KBM-7 (cell line): Measurements from ENCODE around the gene NINJ1.

Experiments used
- DNase-seq: peaks from one replicate; pipeline ENCODE4 v3.0.0-alpha.2; 2015
- in situ Hi-C: fragments of 300-500 bp; cut with MboI; formaldehyde crosslinking; loops from 2 replicates; pipeline ENCODE4 v1.14.3; 2020; ENCODE audit warnings: low sequenced_read_pairs, low pct_unique_long_range_greater_than_20kb, mixed read lengths

Gene NINJ1

DNA sequence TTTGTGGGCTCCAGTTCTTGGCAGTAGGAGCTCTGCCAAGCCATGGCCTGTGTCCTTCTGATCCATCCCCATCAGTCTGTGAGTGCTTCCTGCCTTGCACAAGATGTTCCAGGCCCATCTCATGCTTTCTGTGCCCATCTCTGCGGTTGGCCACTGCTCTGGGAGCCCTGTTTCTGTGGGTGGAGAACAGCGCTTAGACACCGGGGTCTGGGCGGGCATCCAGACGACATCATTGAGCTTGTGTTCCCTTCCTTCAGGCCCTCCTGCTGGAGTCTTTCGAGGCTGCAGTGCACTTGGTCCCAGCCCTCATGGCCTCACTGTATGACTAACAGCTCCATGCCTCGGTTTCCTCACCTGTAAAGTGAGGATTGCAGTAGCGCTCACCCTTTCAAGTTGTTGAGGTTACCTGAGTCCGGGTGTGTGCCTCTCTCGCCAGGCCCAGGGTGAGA lies 52.9 kb downstream of the NINJ1 start:
- in situ Hi-C loops = no loop called here
- no peak for DNase-seq

DNA sequence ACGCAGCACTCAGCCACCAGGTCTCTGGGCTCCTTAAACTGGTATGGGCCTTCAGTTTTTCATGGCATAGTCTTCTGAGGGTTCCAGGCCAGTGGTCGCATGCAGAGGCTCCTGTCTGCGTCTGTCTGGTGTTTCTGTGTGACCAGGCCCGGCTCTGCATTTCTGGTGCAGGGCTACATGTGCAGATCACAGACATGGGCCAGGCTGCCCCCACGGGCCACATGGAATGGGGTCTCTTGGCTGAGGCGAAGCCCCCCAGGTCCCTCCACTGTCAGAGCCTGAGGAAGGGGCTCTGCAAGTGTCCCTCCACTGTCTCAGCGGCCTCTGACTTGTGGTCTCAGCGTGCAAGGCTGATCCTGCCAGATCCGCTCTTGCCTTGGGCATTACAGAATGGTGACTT lies 53.6 kb downstream of the NINJ1 start:
- DNase-seq = no peak
- in situ Hi-C loops = no loop called here

DNA sequence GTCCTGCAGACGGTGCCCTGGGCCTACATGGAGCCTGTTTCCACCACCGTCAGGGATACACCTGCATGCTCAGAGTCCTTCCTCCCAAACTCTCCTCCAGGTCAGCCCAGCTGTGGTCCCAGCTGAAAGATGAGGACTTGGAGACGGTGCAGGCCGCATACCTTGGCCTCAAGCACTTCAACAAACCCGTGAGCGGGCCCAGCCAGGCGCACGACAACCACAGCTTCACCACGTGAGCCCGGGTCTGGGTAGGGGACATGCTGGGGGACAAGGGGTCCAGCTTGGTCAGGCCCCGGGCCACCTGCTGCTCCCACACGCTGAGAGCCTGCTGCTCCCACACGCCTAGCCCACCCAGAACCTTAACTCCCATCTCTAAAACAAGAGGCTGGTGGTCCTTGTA lies 54.7 kb downstream of the NINJ1 start:
- in situ Hi-C loops = no loop called here
- no peak for DNase-seq

DNA sequence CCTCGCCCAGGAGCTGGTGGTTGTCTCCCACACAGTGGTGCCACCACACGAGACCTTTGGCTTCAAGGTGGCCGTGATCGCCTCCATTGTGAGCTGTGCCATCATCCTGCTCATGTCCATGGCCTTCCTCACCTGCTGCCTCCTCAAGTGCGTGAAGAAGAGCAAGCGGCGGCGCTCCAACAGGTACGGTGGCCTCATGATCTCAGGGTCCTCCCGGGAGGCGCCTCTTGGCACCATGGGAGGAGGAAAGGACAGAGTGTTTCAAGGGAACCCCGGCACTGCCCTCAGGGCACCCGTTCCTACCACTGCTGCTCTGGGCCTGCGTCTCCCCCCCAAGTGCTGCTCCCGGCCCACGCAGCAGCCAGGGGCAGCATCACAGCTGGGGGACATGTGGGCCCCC lies 56.2 kb downstream of the NINJ1 start:
- in situ Hi-C loops = no loop called here
- no peak for DNase-seq

DNA sequence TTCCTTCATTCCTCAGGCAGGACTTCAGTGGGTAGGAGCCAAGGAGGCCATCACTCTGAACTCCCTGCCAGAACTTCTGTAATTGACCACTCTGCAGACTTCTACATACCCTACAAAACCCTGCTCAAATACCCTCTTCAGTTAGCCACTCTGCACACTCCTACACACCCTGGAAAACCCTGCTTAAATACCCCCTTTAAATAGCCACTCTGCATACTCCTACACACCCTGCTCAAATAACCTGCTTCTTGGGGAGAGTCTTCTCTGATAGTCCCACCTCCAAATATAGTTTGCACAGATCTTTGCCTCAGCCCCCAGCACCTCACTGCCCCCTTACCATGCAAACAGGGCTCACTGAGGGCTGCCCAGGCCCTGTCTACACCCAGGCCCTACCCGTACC lies 56.7 kb downstream of the NINJ1 start:
- no peak for DNase-seq

DNA sequence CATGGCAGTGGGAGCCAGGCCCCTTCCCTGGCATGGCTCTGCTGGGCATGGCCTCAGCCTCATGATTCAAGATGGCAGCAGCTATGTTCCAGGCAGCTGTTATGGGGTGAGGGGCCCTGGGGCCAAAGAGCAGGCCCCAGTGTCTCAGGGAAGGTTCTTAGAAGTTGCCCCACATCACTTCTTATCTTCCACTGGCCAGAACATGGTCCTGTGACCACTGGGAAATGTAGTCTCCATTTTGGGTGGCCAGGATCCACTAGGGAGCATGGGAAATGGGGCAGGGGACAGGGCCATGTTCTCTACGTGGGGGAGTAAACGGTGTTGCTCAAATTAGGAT lies 57.3 kb downstream of the NINJ1 start:
- no peak for DNase-seq
- in situ Hi-C loops = no loop called here

More for the DNA sequence above, 56.7 kb downstream of the NINJ1 start:
- in situ Hi-C loops = no loop called here

DNA sequence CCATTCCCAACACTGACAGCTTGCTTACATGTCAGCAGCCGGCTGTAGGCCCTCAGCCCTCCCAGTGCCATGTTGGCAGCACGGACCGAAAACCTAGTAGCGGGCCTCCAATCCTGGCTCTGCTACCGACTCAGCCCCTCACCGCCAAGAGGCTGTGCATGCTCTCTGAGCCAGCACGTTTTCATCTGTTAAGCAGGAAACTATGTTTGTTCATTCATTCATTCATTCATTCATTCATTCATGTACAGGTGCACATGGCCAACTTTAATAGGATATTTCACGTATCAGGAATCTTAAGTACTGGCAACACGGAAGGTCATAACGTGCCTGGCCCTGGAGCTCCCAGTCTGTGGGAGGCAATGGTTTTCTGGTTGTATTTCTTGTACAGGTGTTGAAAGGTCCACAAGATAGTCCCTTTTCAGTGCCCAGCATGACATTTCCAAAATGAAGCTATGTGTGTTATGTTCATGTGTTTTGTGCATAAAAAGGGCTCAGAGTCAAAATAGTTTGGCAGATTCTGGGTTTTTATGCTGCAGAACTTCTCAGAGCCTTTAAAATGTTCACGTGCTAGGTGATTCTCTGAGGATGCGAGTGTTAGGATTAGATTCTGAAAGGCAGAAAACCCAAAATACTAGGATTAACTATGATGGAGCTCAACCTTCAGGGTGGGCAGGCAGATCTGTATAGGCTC lies 57.8 kb downstream of the NINJ1 start:
- in situ Hi-C loops = no loop called here
- no peak for DNase-seq

DNA sequence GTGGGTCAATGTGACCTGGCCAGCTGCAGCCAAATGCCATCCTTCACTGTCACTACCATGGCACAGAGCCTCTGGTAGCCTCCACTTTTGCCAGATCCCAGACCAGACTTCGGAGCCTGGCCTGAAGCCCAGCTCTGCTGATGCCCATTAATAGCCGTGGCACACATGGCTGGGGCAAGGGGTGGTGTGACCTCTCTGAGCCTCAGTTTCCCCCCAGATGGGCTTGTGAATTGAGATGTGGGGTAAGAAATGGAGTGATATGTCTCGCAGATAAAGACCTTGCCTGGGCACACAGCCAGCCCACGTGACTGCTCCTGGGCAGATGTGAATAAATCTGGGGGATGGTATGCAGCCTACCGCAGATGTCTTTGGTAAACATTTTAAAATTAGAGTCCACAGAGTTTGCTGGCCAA lies 61.7 kb downstream of the NINJ1 start:
- in situ Hi-C loops = no loop called here
- no peak for DNase-seq
